ENCODE measurements around the gene RHOBTB1. TPM values are rescaled to one million over a fixed set of nuclear protein-coding genes. Genes with fewer than 3 reads are reported as not detected.

The RHOBTB1 gene
- under 1 TPM in 1 of 2 donors, not detected in 1; 0.64 TPM for total RNA-seq

- Mint-ChIP-seq H3K27ac (no peak within 1 kb of the TSS), H3K4me1 (ENCODE audit: low read depth in 2 of 2) (peaks cover 6 to 13% of the 10 kb centered on the region in 2 donors), H3K4me3 (peak within 1 kb of the TSS; percentile 69), H3K9me3 (no peaks in the 10 kb centered on the region), H3K27me3 (peaks cover 36 to 47% of the 10 kb centered on the region in 2 donors), H3K36me3 (no peaks in the 10 kb centered on the region)
- ATAC-seq (peak; percentile 67 to 71), DNase-seq (ENCODE audit: low spot score) (no peak)
These were observed at the start of gene RHOBTB1 for GRCh38 chr10:60944058-60944909. Gene RHOBTB1 (minus strand): TSS chr10:60944185. CDS start chr10:60911542, 32,643 bp downstream.

- Mint-ChIP-seq H3K4me3 (no peak overlapping the region), H3K9me3 (peaks cover 3% of the 10 kb centered on the region), H3K27ac (no peak overlapping the region), H3K27me3 (peaks cover 12 to 13% of the 10 kb centered on the region in 2 donors), H3K36me3 (no peaks in the 10 kb centered on the region), H3K4me1 (ENCODE audit: low read depth in 2 of 2) (no peaks in the 10 kb centered on the region)
- no peak for ATAC-seq
- no peak for DNase-seq (ENCODE audit: low spot score)
These were observed 48.7 kb upstream of the RHOBTB1 start for GRCh38 chr10:60992636-60993035.

- ATAC-seq (no peak), DNase-seq (ENCODE audit: low spot score) (no peak)
- Mint-ChIP-seq H3K4me1 (ENCODE audit: low read depth in 2 of 2) (no peaks in the 10 kb centered on the region), H3K4me3 (no peak overlapping the region), H3K9me3 (peaks cover 3% of the 10 kb centered on the region), H3K27me3 (peaks cover 15 to 23% of the 10 kb centered on the region in 2 donors), H3K36me3 (no peaks in the 10 kb centered on the region), H3K27ac (no peak overlapping the region)
These were observed 46.7 kb upstream of the RHOBTB1 start for GRCh38 chr10:60990663-60991062.

GRCh38 chr10:60989400-60989876 lies 45.5 kb upstream of the RHOBTB1 start:
- ATAC-seq (no peak), DNase-seq (ENCODE audit: low spot score) (no peak)
- peaks cover 3% of the 10 kb centered on the region for H3K9me3 Mint-ChIP-seq
- peaks cover 15 to 23% of the 10 kb centered on the region in 2 donors for H3K27me3 Mint-ChIP-seq
- no peaks in the 10 kb centered on the region for H3K4me1 Mint-ChIP-seq (ENCODE audit: low read depth in 2 of 2)
- H3K4me3 Mint-ChIP-seq, result no peak overlapping the region
- no peak overlapping the region for H3K27ac Mint-ChIP-seq
- H3K36me3 Mint-ChIP-seq, result no peaks in the 10 kb centered on the region

- Mint-ChIP-seq H3K36me3 (no peaks in the 10 kb centered on the region), H3K4me3 (no peak overlapping the region), H3K9me3 (peaks cover 3% of the 10 kb centered on the region), H3K27me3 (peaks cover 17 to 28% of the 10 kb centered on the region in 2 donors), H3K4me1 (ENCODE audit: low read depth in 2 of 2) (no peaks in the 10 kb centered on the region), H3K27ac (no peak overlapping the region)
- ATAC-seq (no peak), DNase-seq (ENCODE audit: low spot score) (no peak)
These were observed 42.8 kb upstream of the RHOBTB1 start for GRCh38 chr10:60986791-60987190.

- DNase-seq (ENCODE audit: low spot score), result no peak
- H3K27me3 Mint-ChIP-seq, result peaks cover 14 to 26% of the 10 kb centered on the region in 2 donors
- no peak overlapping the region for H3K27ac Mint-ChIP-seq
- H3K4me3 Mint-ChIP-seq, result no peak overlapping the region
- no peaks in the 10 kb centered on the region for H3K4me1 Mint-ChIP-seq (ENCODE audit: low read depth in 2 of 2)
- no peak for ATAC-seq
- H3K9me3 Mint-ChIP-seq, result peaks cover 3% of the 10 kb centered on the region
- H3K36me3 Mint-ChIP-seq, result no peaks in the 10 kb centered on the region
These were observed 42.0 kb upstream of the RHOBTB1 start for GRCh38 chr10:60985951-60986350.

GRCh38 chr10:60980997-60981396 lies 37.0 kb upstream of the RHOBTB1 start:
- H3K36me3 Mint-ChIP-seq, result no peaks in the 10 kb centered on the region
- no peak overlapping the region for H3K4me3 Mint-ChIP-seq
- no peak overlapping the region for H3K27ac Mint-ChIP-seq
- DNase-seq (ENCODE audit: low spot score) (no peak), ATAC-seq (no peak)
- no peaks in the 10 kb centered on the region for H3K4me1 Mint-ChIP-seq (ENCODE audit: low read depth in 2 of 2)
- H3K9me3 Mint-ChIP-seq, result peaks cover 3% of the 10 kb centered on the region
- peaks cover 10 to 23% of the 10 kb centered on the region in 2 donors for H3K27me3 Mint-ChIP-seq

GRCh38 chr10:60979667-60980104 lies 35.7 kb upstream of the RHOBTB1 start:
- no peaks in the 10 kb centered on the region for H3K4me1 Mint-ChIP-seq (ENCODE audit: low read depth in 2 of 2)
- H3K4me3 Mint-ChIP-seq, result no peak overlapping the region
- no peak overlapping the region for H3K27ac Mint-ChIP-seq

GRCh38 chr10:60978287-60979115 lies 34.5 kb upstream of the RHOBTB1 start:
- no peak for DNase-seq (ENCODE audit: low spot score)
- H3K9me3 Mint-ChIP-seq, result peaks cover 3% of the 10 kb centered on the region

More at GRCh38 chr10:60979667-60980104, 35.7 kb upstream of the RHOBTB1 start:
- no peaks in the 10 kb centered on the region for H3K36me3 Mint-ChIP-seq
- ATAC-seq (no peak), DNase-seq (ENCODE audit: low spot score) (no peak)
- peaks cover 3% of the 10 kb centered on the region for H3K9me3 Mint-ChIP-seq
- peaks cover 10 to 23% of the 10 kb centered on the region in 2 donors for H3K27me3 Mint-ChIP-seq

GRCh38 chr10:60977161-60978122 lies 33.5 kb upstream of the RHOBTB1 start:
- H3K27ac Mint-ChIP-seq, result no peak overlapping the region
- no peak for DNase-seq (ENCODE audit: low spot score)
- H3K36me3 Mint-ChIP-seq, result no peaks in the 10 kb centered on the region
- no peak overlapping the region for H3K4me3 Mint-ChIP-seq
- peaks cover 11 to 21% of the 10 kb centered on the region in 2 donors for H3K27me3 Mint-ChIP-seq
- peaks cover 3% of the 10 kb centered on the region for H3K9me3 Mint-ChIP-seq
- no peaks in the 10 kb centered on the region for H3K4me1 Mint-ChIP-seq (ENCODE audit: low read depth in 2 of 2)
- ATAC-seq, result no peak

More at GRCh38 chr10:60978287-60979115, 34.5 kb upstream of the RHOBTB1 start:
- peaks cover 9 to 18% of the 10 kb centered on the region in 2 donors for H3K27me3 Mint-ChIP-seq
- H3K4me3 Mint-ChIP-seq, result no peak overlapping the region
- no peak for ATAC-seq
- no peaks in the 10 kb centered on the region for H3K4me1 Mint-ChIP-seq (ENCODE audit: low read depth in 2 of 2)
- no peaks in the 10 kb centered on the region for H3K36me3 Mint-ChIP-seq
- no peak overlapping the region for H3K27ac Mint-ChIP-seq

- H3K27me3 Mint-ChIP-seq, result peaks cover 13 to 27% of the 10 kb centered on the region in 2 donors
- H3K4me1 Mint-ChIP-seq (ENCODE audit: low read depth in 2 of 2), result no peaks in the 10 kb centered on the region
- peaks cover 3% of the 10 kb centered on the region for H3K9me3 Mint-ChIP-seq
- H3K4me3 Mint-ChIP-seq, result no peak overlapping the region
- no peak for DNase-seq (ENCODE audit: low spot score)
- no peak for ATAC-seq
- H3K36me3 Mint-ChIP-seq, result no peaks in the 10 kb centered on the region
- H3K27ac Mint-ChIP-seq, result no peak overlapping the region
These were observed 32.7 kb upstream of the RHOBTB1 start for GRCh38 chr10:60976687-60977086.

- H3K27me3 Mint-ChIP-seq, result peaks cover 13 to 27% of the 10 kb centered on the region in 2 donors
- H3K27ac Mint-ChIP-seq, result no peak overlapping the region
- peaks cover 3% of the 10 kb centered on the region for H3K9me3 Mint-ChIP-seq
These were observed 31.7 kb upstream of the RHOBTB1 start for GRCh38 chr10:60975716-60976115.

More at GRCh38 chr10:60975716-60976115, 31.7 kb upstream of the RHOBTB1 start:
- no peaks in the 10 kb centered on the region for H3K36me3 Mint-ChIP-seq
- DNase-seq (ENCODE audit: low spot score), result no peak
- no peak for ATAC-seq
- H3K4me3 Mint-ChIP-seq, result no peak overlapping the region
- H3K4me1 Mint-ChIP-seq (ENCODE audit: low read depth in 2 of 2), result no peaks in the 10 kb centered on the region

Data from natural killer cell treated with Interleukin-12 subunit alpha and Interleukin-12 subunit beta and Interleukin-15 and Interleukin-18, amount 100 ng/mL, for 72 hours (primary cell).